Liver (tissue), 3 donors: ENCODE measurements around the gene OSGIN1.

Source experiments
- ATF3 ChIP-seq: IDR thresholded peaks from 2 replicates; pipeline ENCODE4 v1.6.1; 2016; ENCODE audit warnings: antibody characterized with exemption
- CTCF ChIP-seq: fragments of 150-350 bp; IDR thresholded peaks from 2 replicates; pipeline ENCODE4 v1.5.1; 2017; ENCODE audit warnings: improper control_type of control experiment, low read depth, low read length; ENCODE audit not compliant: missing input control
- FOXA1 ChIP-seq: IDR thresholded peaks from 2 replicates; pipeline ENCODE4 v1.6.1; 2016; ENCODE audit warnings: antibody characterized with exemption
- GABPA ChIP-seq, 2 donors: IDR thresholded peaks in 1 of 2; conservative IDR thresholded peaks in 1 of 2; 2 replicates each; pipeline ENCODE4 v1.6.1; 2016; ENCODE audit warnings: antibody characterized with exemption in 2 of 2, mild to moderate bottlenecking in 1 of 2, moderate library complexity in 1 of 2
- HNF4G ChIP-seq: IDR thresholded peaks from 2 replicates; pipeline ENCODE4 v1.6.1; 2016; ENCODE audit warnings: antibody characterized with exemption
- JUND ChIP-seq, 2 donors: IDR thresholded peaks; 2 replicates each; pipeline ENCODE4 v1.6.1; 2016; ENCODE audit warnings: antibody characterized with exemption in 2 of 2
- MAX ChIP-seq: IDR thresholded peaks from 2 replicates; pipeline ENCODE4 v1.6.1; 2016; ENCODE audit warnings: antibody characterized with exemption
- NR2F2 ChIP-seq: IDR thresholded peaks from 2 replicates; pipeline ENCODE4 v1.6.1; 2016; ENCODE audit warnings: antibody characterized with exemption
- RAD21 ChIP-seq, 2 donors: IDR thresholded peaks; 2 replicates each; pipeline ENCODE4 v1.6.1; 2016; ENCODE audit warnings: antibody characterized with exemption in 2 of 2, mild to moderate bottlenecking in 2 of 2
- REST ChIP-seq: IDR thresholded peaks from 2 replicates; pipeline ENCODE4 v1.6.1; 2016; ENCODE audit warnings: antibody characterized with exemption, mild to moderate bottlenecking
- RXRA ChIP-seq, 2 donors: IDR thresholded peaks; 2 replicates each; pipeline ENCODE4 v1.6.1; 2017 to 2018; ENCODE audit warnings: antibody characterized with exemption in 2 of 2, mild to moderate bottlenecking in 1 of 2
- SP1 ChIP-seq: IDR thresholded peaks from 2 replicates; pipeline ENCODE4 v1.6.1; 2018; ENCODE audit warnings: antibody characterized with exemption, mild to moderate bottlenecking
- TAF1 ChIP-seq: conservative IDR thresholded peaks from 2 replicates; pipeline ENCODE4 v1.6.1; 2016; ENCODE audit warnings: antibody characterized with exemption, mild to moderate bottlenecking
- YY1 ChIP-seq: IDR thresholded peaks from 2 replicates; pipeline ENCODE4 v1.6.1; 2016; ENCODE audit warnings: antibody characterized with exemption, mild to moderate bottlenecking
- donor health status: healthy.
- donor health status: healthy.

- TF ChIP-seq CTCF (no peak), TAF1 (no peak), NR2F2 (no peak), REST (no peak), RXRA (IDR thresholded peaks at IDR 0.05) (no peak), RAD21 (IDR thresholded peaks at IDR 0.05) (no peak), ATF3 (no peak), YY1 (no peak), HNF4G (no peak), SP1 (no peak), GABPA (IDR thresholded peaks at IDR 0.05 in 1 of 2, conservative IDR thresholded peaks at IDR 0.05 in 1 of 2) (no peak), JUND (IDR thresholded peaks at IDR 0.05) (no peak), MAX (no peak), FOXA1 (no peak)
Measured at GRCh38 chr16:83932955-83933673, 19.9 kb upstream of the OSGIN1 start.
